Measurements from ENCODE around the gene SETMAR. TPM values are rescaled to one million over a fixed set of nuclear protein-coding genes. Genes with fewer than 3 reads are reported as not detected.

SETMAR gene
- polyA plus RNA-seq, 3 donors: 3.1 to 7.2 (median 3.5) TPM

- Mint-ChIP-seq H3K9me3 (no peaks in the 10 kb centered on the region), H3K4me3 (peak overlapping the region; percentile 88 to 95), H3K27me3 (ENCODE audit: low read depth in 3 of 3) (no peaks in the 10 kb centered on the region), H3K4me1 (peaks cover 11% of the 10 kb centered on the region), H3K27ac (peak overlapping the region in 4 of 7 donors; percentile 7 to 67 (median 40)), H3K36me3 (peaks cover 20 to 25% of the 10 kb centered on the region in 2 donors)
- no peaks in the 10 kb centered on the region for H3K9me3 ChIP-seq (replicated peaks in 1 of 2; ENCODE audit: control insufficient read depth in 1 of 2, insufficient read depth in 1 of 2, low read length in 2 of 2)
- H4K20me1 ChIP-seq (ENCODE audit: insufficient read depth, low read length): no peaks in the 10 kb centered on the region
- WGBS (ENCODE audit: insufficient coverage): 0% methylated on average over 3 of the region's 6 CpGs
- no peaks in the 10 kb centered on the region for H3K27me3 ChIP-seq (ENCODE audit: control insufficient read depth in 2 of 2, insufficient read depth in 2 of 2, low read length in 2 of 2)
- H3K27ac ChIP-seq (ENCODE audit: low read depth in 1 of 2, low read length in 2 of 2): peak overlapping the region in 1 of 2 donors; percentile 16
- peak overlapping the region; percentile 45 for H3K4me2 ChIP-seq (replicated peaks; ENCODE audit: extremely low read depth, low read length, poor library complexity, severe bottlenecking)
- peaks cover 10% of the 10 kb centered on the region in 2 donors for H3K4me1 ChIP-seq (ENCODE audit: control insufficient read depth in 1 of 2, insufficient read depth in 2 of 2, low read length in 2 of 2)
- intact Hi-C loops (cut with micrococcal nuclease): no loop called here
- H3K4me3 ChIP-seq (replicated peaks in 1 of 3; ENCODE audit: low read depth in 2 of 3, low read length in 3 of 3): peak overlapping the region; percentile 28 to 63 (median 53)
- no peaks in the 10 kb centered on the region for H3K79me2 ChIP-seq (ENCODE audit: insufficient read depth, low read length)
- DNase-seq: peak; percentile 9 to 27 (median 22)
- H3K9ac ChIP-seq (ENCODE audit: insufficient read depth, low read length, poor library complexity, severe bottlenecking): peak overlapping the region; percentile 23
- peaks cover 0 to 6% of the 10 kb centered on the region in 2 donors for H3K36me3 ChIP-seq (replicated peaks in 1 of 2; ENCODE audit: control insufficient read depth in 1 of 2, insufficient read depth in 2 of 2, low read length in 2 of 2)
- TF ChIP-seq, protein P1, sequence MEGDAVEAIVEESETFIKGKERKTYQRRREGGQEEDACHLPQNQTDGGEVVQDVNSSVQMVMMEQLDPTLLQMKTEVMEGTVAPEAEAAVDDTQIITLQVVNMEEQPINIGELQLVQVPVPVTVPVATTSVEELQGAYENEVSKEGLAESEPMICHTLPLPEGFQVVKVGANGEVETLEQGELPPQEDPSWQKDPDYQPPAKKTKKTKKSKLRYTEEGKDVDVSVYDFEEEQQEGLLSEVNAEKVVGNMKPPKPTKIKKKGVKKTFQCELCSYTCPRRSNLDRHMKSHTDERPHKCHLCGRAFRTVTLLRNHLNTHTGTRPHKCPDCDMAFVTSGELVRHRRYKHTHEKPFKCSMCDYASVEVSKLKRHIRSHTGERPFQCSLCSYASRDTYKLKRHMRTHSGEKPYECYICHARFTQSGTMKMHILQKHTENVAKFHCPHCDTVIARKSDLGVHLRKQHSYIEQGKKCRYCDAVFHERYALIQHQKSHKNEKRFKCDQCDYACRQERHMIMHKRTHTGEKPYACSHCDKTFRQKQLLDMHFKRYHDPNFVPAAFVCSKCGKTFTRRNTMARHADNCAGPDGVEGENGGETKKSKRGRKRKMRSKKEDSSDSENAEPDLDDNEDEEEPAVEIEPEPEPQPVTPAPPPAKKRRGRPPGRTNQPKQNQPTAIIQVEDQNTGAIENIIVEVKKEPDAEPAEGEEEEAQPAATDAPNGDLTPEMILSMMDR (IDR thresholded peaks at IDR 0.05): no peak
- peak overlapping the region; percentile 64 for H2AFZ ChIP-seq (ENCODE audit: insufficient read depth, low read depth, low read length, poor library complexity, severe bottlenecking)
These were observed 37.5 kb downstream of the SETMAR start for GRCh38 chr3:4340411-4341335.

- Histone ChIP-seq H3K4me2 (replicated peaks; ENCODE audit: extremely low read depth, low read length, poor library complexity, severe bottlenecking) (no peak overlapping the region), H3K27ac (ENCODE audit: low read depth in 1 of 2, low read length in 2 of 2) (no peak overlapping the region), H3K79me2 (ENCODE audit: insufficient read depth, low read length) (no peaks in the 10 kb centered on the region), H4K20me1 (ENCODE audit: insufficient read depth, low read length) (no peaks in the 10 kb centered on the region), H3K36me3 (replicated peaks in 1 of 2; ENCODE audit: control insufficient read depth in 1 of 2, insufficient read depth in 2 of 2, low read length in 2 of 2) (peaks cover 0 to 6% of the 10 kb centered on the region in 2 donors), H3K4me1 (ENCODE audit: control insufficient read depth in 1 of 2, insufficient read depth in 2 of 2, low read length in 2 of 2) (peaks cover 10% of the 10 kb centered on the region in 2 donors), H3K4me3 (replicated peaks in 1 of 3; ENCODE audit: low read depth in 2 of 3, low read length in 3 of 3) (no peak overlapping the region), H3K9ac (ENCODE audit: insufficient read depth, low read length, poor library complexity, severe bottlenecking) (no peak overlapping the region), H3K27me3 (ENCODE audit: control insufficient read depth in 2 of 2, insufficient read depth in 2 of 2, low read length in 2 of 2) (no peaks in the 10 kb centered on the region), H2AFZ (ENCODE audit: insufficient read depth, low read depth, low read length, poor library complexity, severe bottlenecking) (no peak overlapping the region), H3K9me3 (replicated peaks in 1 of 2; ENCODE audit: control insufficient read depth in 1 of 2, insufficient read depth in 1 of 2, low read length in 2 of 2) (no peaks in the 10 kb centered on the region)
- Mint-ChIP-seq H3K27ac (no peak overlapping the region), H3K4me1 (peaks cover 14% of the 10 kb centered on the region), H3K4me3 (no peak overlapping the region), H3K9me3 (no peaks in the 10 kb centered on the region), H3K27me3 (ENCODE audit: low read depth in 3 of 3) (peaks cover 0 to under 1% (median 0%) of the 10 kb centered on the region in 3 donors), H3K36me3 (peaks cover 20 to 25% of the 10 kb centered on the region in 2 donors)
- intact Hi-C loops (cut with micrococcal nuclease): no loop called here
- TF ChIP-seq, protein P1 (IDR thresholded peaks at IDR 0.05): no peak
- DNase-seq: no peak
These were observed 38.1 kb downstream of the SETMAR start for GRCh38 chr3:4341336-4341675.
